ENCODE measurements around the gene BBS1. TPM values are rescaled to one million over a fixed set of nuclear protein-coding genes. Genes with fewer than 3 reads are reported as not detected.

The BBS1 gene
- total RNA-seq, 4 donors from 2014 or later, result 83.2 to 200 (median 165) TPM

GRCh38 chr11:66484806-66485380 is 25.5 kb upstream of the BBS1 start:
- no peaks in the 10 kb centered on the region for H3K9me3 ChIP-seq
- intact Hi-C loops (cut with DNase I), result no loop called here
- H3K36me3 ChIP-seq, result peaks cover 5 to 13% of the 10 kb centered on the region in 2 donors
- peaks cover 0 to 7% of the 10 kb centered on the region in 2 donors for H3K4me1 ChIP-seq
- no peak for DNase-seq
- no peaks in the 10 kb centered on the region for H3K27me3 ChIP-seq
- 79 to 93% methylated on average over 6 to 7 of the region's 7 CpGs for WGBS, 2 donors
- TF ChIP-seq POLR2A (IDR thresholded peaks at IDR 0.05) (no peak), CTCF (IDR thresholded peaks at IDR 0.05) (no peak)
- no peak overlapping the region for H3K4me3 ChIP-seq (replicated peaks in 1 of 3)
- no peak overlapping the region for H3K27ac ChIP-seq

GRCh38 chr11:66488957-66489356 is 21.5 kb upstream of the BBS1 start:
- Histone ChIP-seq H3K4me3 (replicated peaks in 1 of 3) (no peak overlapping the region), H3K27ac (no peak overlapping the region), H3K27me3 (no peaks in the 10 kb centered on the region), H3K4me1 (no peaks in the 10 kb centered on the region), H3K9me3 (no peaks in the 10 kb centered on the region), H3K36me3 (peaks cover 20 to 21% of the 10 kb centered on the region in 2 donors)
- 93 to 95% methylated on average over 10 of the region's 10 CpGs for WGBS, 2 donors
- no peak for DNase-seq
- intact Hi-C loops (cut with DNase I), result no loop called here
- TF ChIP-seq POLR2A (IDR thresholded peaks at IDR 0.05) (no peak), CTCF (IDR thresholded peaks at IDR 0.05) (no peak)

GRCh38 chr11:66489636-66490035 is 20.8 kb upstream of the BBS1 start:
- WGBS, 2 donors, result 83 to 100% methylated on average over 3 to 7 of the region's 7 CpGs
- H3K27ac ChIP-seq, result no peak overlapping the region
- TF ChIP-seq POLR2A (IDR thresholded peaks at IDR 0.05) (no peak), CTCF (IDR thresholded peaks at IDR 0.05) (no peak)
- no peaks in the 10 kb centered on the region for H3K9me3 ChIP-seq
- H3K27me3 ChIP-seq, result no peaks in the 10 kb centered on the region
- H3K4me1 ChIP-seq, result no peaks in the 10 kb centered on the region
- H3K4me3 ChIP-seq (replicated peaks in 1 of 3), result no peak overlapping the region
- no peak for DNase-seq
- intact Hi-C loops (cut with DNase I), result no loop called here
- H3K36me3 ChIP-seq, result peaks cover 20 to 21% of the 10 kb centered on the region in 2 donors

GRCh38 chr11:66491315-66491935 is 19.0 kb upstream of the BBS1 start:
- intact Hi-C loops (cut with DNase I), result no loop called here
- H3K36me3 ChIP-seq, result peaks cover 20 to 27% of the 10 kb centered on the region in 2 donors
- no peak overlapping the region for H3K4me3 ChIP-seq (replicated peaks in 1 of 3)
- no peaks in the 10 kb centered on the region for H3K4me1 ChIP-seq
- H3K9me3 ChIP-seq, result no peaks in the 10 kb centered on the region
- H3K27ac ChIP-seq, result no peak overlapping the region
- peak in 1 of 6 experiments; percentile 7 for TF ChIP-seq CTCF (IDR thresholded peaks at IDR 0.05)
- no peak for TF ChIP-seq POLR2A (IDR thresholded peaks at IDR 0.05)
- no peaks in the 10 kb centered on the region for H3K27me3 ChIP-seq
- WGBS, 2 donors, result 79 to 81% methylated on average over 13 of the region's 20 CpGs
- no peak for DNase-seq

- intact Hi-C loops (cut with DNase I), result no loop called here
These were observed 18.1 kb upstream of the BBS1 start for GRCh38 chr11:66492161-66492865.

More at GRCh38 chr11:66492161-66492865, 18.1 kb upstream of the BBS1 start:
- TF ChIP-seq POLR2A (IDR thresholded peaks at IDR 0.05) (no peak), CTCF (IDR thresholded peaks at IDR 0.05) (no peak)
- Histone ChIP-seq H3K9me3 (no peaks in the 10 kb centered on the region), H3K27ac (no peak overlapping the region), H3K4me3 (replicated peaks in 1 of 3) (no peak overlapping the region), H3K36me3 (peaks cover 20 to 28% of the 10 kb centered on the region in 2 donors), H3K4me1 (no peaks in the 10 kb centered on the region), H3K27me3 (no peaks in the 10 kb centered on the region)
- 86 to 90% methylated on average over 6 to 10 of the region's 10 CpGs for WGBS, 2 donors
- DNase-seq, result no peak
